ENCODE data around the gene MRPL49.

The MRPL49 gene

DNA sequence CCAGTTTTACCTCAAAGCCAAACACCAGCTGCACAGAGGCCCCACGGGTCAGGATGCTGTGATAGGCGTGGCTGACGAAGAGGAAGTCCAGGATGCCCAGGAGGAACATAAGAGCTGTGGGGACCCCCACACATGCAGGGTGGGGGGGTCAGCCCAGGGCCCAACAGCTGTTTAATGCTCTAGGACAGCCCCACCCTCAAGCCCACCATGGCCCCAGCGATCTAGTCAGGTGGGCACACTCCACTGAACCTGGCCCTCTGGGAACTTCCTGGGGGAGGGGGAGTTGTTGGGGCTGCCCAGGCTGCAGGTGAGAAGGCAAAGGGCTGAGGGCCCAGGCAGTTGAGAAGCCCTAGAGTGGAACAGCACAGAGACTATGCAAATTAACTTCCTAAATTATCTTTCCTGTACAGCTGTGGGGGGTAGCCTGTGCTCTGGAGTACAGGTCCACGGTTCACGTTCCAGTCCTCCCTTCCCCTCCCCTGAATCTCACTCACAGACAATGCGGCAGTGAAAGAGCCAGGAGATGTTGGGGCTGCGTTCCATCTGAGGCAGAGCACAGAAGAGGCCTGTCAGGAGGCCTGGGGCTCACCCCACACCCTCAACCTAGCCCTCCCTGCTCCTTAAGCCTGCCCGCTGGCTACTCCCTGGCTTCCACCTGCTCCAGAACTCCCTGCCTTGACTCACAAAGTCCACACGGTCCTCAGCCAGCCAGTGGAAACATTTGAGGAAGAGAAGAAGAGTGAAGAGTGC is 10.3 kb downstream of the MRPL49 start:
- DNase-seq: no peak

DNA sequence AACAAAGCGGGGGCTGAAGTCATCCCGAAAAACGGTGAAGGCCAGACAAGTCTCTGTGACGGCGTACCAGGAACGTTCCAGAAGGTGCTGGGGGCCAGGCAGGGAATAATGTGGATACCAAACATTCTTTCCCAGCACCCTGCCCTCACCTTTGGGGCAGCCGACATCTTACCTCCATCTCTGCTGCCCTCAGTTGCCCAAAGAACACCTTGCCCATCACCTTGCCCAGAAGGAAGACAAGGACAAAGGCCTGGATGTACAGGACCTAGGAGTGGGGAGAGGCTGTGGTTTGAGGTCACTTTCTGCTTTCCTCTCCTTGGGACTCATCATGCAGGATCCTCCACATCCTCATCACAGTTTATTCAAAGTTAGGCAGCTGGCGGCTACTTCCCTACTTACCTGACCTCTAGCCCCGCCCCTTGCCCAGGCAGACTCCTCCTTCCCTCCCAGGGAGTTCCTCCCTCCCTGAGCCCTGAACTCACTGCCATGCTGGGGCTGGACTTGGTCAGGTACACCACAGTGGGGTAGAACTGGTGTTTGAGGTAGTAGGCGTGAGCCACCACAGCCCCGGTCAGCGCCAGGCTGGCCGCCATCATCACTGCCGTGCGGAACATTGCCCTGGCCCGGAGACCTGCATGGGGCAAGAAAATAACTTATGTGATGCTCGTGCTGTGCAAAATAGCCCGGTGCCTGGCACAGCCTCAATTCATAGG is 11.0 kb downstream of the MRPL49 start:
- DNase-seq: no peak

DNA sequence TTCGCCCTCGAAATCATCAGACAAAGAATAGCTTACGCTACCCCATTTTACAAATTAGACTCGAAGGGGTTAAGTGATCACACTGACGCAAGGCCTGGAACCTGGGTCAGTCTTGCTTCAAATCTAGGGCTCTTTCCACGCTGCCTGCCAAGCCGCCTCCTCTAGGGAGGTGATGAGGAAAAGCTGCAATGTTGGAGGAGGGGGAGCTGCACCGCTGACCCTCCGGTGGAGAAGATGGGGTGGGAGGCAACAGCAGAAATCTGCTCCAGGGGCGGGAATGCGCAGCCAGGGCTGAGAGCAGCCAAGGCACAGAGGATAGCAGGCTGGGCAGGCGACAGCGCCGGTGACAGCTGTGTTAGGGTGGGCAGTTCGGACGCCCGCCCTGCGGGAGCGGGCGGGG is 11.6 kb downstream of the MRPL49 start:
- no peak for DNase-seq

DNA sequence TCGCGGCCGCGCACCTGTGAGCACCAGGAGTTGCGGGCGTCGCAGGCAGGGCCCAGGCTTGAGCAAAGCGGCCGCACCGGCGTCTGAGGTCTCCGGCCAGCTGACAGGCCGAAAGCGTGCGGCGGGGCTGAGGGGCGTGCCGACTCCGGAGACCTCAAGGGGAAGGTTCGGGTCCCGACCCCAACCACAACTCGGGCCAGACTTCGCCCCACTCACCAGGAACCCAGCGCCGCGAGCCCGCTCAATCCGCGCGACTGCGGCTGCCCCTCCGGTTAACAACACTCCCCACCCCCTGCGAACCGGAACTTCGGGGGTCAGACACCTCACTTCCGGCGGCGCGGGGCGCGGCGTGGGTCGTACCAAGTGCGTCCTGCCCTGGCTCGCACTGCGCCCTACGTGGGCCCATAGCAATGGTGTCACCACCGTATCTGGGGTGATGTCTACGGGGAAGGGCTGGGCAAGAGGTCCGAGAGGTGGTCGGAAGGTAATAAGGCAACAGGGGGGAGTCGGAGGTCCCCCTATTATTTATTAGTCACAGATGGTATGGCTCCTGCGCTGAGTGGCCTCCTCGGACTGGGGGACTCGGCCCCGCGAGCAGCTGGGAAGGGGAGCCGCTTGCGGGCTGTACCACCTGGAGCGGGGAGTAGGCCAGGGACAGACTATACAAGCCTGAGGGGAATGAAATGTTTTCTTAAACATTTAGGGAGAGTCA is 12.3 kb downstream of the MRPL49 start, which contains the start of gene SYVN1:
SYVN1 (minus strand) TSS at position 280 of the 712 bp plus-strand sequence. CDS start 918 bp downstream, outside the sequence.
- DNase-seq: peak in 55 of 56 donors; percentile 65 to 96 (median 87)

DNA sequence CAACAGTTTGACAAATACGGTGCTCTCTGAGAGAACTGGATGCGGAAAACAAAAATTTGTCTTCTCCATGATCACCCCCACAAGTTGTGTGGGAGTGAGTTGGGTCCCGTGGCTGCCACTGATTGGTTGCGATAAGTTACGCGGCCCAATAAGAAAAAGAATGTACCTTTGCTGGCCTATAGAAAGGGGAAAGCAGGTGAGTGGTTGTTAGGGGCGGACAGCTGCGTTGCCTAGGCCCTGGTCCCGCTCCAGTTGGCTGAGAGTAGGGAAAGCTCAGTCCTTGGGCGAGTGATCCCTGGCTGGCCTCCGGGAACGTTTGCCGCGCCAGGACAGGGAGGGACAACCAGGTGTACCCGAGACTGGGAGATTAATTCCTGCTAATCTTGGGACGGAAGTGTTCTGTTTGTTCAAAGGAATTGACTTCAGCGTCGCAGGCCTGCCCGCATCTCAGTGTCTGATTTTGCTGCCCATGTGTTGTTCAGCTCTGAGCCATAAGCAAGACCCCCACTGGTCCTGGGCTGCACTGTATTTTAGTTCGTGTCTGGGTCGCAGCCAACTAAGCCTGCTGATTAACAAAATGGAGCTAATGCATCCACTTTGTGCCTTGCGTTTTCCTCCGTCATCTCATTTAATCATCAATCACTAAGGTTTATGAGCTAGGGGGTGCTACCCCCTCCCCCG is 13.0 kb downstream of the MRPL49 start:
- DNase-seq: peak in 55 of 56 donors; percentile 56 to 94 (median 80)

DNA sequence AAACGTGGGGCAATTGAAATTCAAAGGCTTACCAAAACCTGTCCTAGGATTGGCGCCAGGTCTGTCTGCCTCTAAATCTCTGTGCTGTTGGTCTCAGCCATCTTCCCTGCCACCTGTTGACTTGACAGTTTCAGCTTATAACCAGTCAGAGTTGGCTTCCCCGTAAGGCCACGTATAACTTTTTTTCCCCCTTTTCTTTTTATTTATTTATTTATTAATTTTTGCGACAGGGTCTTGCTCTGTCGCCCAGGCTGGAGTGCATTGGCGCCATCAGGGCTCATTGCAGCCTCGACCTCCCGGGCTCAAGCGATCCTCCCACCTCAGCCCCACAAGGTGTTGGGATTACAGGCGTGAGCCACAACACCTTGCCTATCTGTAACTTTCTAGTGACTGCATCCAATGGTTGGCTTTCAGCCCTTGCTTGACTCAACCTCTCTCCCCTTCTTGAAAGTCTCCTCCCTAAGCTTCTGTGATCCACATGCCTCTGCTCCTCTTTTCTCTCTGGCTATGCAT is 13.6 kb downstream of the MRPL49 start:
- no peak for DNase-seq

DNA sequence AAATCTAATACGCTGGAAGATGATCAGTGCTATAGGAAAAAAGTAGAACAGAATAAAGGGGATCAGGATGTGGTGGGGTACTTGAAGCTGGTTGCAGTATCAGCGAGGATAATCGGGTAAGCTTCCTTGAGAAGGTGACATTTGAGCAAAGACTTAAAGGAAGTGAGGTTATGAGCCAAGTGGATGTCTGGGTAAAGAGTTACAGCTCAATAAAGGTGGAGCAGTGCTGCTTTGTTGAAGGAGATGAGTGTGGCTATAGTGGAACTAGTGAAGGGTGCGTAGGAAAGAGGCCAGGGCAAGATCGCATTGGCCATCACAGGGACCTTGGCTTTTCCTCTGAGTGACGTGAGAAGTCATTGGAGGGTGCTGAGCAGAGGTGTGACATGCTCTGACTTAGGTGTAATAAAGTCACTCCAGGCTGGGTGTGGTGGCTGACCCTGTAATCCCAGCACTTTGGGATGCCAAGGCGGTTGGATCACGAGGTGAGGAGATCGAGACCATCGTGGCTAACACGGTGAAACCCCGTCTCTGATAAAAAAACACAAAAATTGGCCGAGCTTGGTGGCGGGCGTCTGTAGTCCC is 14.5 kb downstream of the MRPL49 start:
- DNase-seq: no peak

DNA sequence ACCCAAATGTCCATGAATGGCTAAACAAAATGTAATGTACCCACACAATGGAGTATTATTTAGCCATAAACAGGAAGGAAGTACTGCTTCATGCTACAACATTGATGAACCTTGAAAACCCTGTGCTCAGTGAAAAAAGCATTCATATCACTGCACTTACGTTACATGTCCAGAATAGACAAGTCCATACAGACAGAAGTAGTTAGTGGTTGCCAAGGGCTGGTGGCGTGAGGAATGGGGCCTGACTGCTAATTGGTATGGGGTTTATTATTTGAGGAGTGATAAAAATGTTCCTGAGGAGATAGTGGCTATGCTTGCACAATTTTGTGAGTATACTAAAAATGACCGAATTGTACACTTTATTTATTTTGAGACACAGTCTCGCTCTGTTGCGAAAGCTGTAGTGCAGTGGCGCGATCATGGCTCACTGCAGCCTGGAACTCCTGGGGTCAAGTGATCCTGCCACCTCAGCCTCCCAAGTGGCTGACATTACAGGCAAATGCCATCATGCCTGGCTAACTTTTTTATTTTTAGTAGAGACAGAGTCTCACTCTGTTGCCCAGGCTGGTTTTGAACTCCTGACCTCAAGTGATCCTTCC is 19.9 kb downstream of the MRPL49 start:
- no peak for DNase-seq

DNA sequence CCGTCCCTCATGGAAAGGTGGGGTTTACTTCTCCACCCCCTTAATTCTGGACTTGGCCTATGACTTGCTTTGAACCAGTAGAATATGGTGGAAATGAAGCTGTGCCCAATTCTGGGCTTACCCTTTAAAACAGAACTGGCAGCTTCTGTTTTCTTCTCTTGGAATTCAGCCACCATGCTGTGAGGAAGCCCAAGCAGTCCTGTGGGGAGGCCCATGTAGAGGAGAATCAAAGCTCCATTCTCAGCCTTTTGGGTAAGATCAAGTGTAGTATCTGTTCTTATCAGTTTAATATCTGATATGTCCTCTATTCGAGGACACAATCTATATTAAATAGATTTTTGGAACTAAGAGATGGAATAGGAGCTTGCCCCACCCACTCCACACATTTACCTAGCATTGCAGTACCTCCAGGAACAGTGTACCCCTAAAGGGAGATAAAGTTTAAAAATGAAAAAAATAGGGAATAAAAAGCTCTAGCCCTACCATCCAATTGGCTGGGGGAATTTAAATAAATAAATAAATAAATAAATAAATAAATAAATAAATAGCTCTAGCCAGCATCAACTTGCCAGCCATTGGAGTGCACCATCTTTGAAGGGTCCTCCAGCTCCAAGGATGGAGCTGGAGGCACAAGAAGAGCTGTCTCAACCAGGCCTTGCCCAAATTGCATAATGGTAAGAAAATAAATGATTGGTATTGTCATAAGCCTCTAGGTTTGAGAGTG is 25.4 kb downstream of the MRPL49 start:
- no peak for DNase-seq

DNA sequence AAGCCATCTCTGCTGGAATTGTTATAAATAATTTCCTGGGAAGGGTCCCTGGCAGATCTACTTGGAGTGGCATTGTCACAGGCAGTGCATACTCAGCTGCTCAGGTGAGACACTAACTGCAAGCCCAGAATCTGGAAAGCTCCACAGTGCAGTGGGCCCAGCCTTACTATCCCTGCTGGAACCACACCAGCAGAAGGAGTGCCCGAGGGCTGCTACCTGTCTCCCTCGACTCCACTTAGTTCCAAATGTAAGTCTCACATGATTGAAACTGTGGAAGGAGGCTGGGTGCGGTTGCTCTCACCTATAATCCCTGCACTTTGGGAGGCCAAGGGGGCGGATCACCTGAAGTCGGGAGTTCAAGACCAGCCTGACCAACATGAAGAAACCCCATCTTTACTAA is 26.5 kb downstream of the MRPL49 start:
- no peak for DNase-seq

DNA sequence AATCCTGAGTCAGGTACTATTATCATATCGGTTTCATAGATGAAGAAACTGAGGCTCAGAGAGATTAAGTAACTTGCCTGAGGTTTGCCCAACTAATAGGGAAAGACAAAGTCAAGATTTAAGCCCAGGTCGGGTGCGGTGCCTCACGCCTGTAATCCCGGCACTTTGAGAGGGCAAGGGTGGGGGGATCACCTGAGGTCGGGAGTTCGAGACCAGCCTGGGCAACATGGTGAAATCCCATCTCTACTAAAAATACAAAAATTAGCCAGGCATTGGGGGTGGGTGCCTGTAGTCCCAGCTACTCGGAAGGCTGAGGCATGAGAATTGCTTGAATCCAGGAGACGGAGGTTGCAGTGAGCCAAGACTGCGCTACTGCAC is 28.0 kb downstream of the MRPL49 start:
- DNase-seq: peak in 1 of 56 donors; percentile 20

DNA sequence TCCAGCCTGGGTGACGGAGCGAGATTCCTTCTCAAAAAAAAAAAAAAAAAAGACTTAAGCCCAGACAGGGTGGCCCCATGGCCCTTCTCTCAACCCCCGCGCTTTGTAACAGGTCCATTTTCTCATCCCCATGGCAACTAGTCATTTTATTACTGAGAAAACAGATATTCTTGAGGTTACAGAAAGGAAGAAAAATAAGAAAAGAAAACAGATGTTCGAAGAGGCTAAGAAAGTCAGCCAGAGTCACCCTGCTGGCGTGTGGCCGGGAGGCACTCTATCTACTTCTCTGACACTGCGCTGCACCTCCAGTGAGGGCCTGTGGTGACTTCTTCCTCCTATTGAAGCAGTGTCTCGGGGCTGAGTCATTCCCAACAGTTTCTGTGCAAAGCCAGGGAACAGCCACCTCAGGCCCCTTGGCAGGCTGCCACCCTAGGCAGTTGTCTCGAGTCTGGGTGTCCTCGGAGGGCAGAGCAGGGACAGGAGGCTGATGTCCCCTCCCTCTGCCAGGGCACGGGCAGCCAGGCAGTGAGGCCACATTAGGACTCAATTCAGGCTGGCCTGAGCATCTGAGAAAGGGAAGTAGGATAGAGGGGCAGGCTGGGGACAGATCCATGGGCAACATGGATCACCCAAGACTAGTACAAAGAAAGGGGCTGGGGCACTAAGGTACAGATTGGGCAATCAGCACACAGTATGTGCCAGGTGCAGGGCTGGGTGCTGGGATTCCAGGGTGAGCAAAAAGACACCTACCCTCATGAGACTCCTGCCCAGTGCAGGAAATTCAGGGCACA is 28.6 kb downstream of the MRPL49 start:
- DNase-seq: peak in 47 of 56 donors; percentile 8 to 77 (median 46)

DNA sequence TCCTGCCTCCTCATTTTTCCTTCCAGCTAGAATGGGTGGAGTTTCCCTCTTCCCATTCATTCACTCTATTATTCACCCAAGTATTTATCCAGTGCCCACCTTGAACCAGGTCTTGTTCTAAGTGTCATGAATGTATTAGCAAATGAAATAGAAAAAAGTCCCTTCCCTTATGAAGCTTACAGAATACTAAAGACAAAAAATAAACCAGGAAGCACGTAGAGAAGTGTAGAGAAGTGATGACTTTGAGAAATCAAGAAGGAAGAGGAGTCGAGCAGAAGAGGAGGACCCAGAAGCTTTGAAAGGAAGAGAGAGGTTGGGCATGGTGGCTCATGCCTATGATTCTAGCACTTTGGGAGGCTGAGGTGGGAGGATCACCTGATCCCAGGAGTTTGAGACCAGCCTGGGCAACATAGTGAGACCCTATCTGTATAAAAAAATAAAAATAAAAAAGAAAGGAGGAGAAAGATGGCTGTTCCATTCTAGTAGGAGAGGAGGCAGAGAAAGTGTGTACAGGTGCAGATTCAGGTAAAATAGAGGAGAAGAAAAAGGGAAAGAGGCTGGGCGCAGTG is 29.3 kb downstream of the MRPL49 start:
- DNase-seq: no peak

DNA sequence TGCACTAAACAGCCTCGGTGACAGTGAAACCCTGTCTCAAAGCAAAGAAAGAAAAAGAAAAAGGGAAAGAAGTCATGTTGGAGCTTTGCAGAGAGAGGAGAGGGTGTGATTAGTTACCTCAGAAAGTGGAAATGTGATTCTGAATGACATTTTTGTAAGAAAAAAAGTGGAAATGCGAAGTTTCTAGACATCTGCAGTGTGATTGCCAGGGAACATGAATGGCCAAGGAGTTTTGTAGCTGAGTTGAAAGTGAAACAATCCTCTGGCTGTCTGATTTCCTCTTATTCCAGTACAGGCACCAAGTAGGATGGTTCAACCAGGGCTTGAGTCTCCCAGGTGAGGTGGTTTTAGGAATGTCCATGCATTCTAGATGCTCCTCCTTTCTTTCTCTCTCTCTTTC is 30.0 kb downstream of the MRPL49 start:
- DNase-seq: no peak

DNA sequence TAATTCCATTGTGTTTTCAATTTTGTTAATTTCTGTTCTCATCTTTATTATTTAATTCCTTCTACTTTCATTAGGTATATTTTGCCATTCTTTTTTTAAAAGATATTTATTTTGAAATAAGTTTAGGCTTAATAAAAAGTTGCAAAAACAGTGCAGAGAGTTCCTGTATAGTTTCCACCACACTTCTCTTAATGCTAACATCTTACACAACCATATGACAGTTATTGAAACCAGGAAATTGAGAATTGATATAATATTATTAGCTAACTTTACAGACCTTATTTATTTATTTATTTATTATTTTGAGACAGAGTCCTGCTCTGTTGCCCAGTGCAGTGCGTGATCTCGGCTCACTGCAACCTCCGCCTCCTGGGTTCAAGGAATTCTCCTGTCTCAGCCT is 34.1 kb downstream of the MRPL49 start:
- no peak for DNase-seq

DNA sequence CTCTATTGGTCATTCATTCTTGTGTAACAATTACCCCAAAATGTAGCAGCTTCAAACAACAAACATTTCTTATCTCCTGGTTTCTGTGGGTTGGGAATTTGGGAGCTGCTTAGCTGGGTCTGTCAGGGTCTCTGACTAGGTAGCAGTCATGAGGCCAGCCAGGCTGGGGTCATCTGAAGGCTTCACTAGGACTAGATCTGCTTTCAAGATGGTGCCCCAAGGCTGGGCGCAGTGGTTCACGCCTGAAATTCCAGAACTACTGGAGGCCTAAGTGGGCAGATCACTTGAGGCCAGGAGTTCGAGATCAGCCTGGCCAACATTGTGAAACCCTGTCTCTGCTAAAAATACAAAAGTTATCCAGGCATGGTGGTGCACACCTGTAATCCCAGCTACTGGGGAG is 34.8 kb downstream of the MRPL49 start:
- DNase-seq: no peak

DNA sequence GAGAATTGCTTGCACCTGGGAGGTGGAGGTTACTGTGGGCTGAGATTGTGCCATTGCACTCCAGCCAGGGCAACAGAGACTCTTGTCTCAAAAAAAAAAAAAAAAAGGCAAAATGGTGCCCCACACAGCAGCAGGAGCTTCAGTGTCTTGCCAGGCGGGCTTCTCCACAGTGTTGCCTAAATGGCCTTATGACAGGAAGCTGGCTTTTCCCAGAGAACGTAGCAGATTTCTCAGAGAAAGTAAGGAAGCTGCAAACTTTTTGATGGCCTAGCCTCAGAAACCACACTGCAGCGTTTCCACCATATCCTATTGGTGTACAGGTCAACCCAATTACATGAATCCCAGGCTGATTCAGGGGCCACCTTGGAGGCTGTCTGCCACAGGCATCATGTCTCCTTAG is 35.2 kb downstream of the MRPL49 start:
- no peak for DNase-seq

DNA sequence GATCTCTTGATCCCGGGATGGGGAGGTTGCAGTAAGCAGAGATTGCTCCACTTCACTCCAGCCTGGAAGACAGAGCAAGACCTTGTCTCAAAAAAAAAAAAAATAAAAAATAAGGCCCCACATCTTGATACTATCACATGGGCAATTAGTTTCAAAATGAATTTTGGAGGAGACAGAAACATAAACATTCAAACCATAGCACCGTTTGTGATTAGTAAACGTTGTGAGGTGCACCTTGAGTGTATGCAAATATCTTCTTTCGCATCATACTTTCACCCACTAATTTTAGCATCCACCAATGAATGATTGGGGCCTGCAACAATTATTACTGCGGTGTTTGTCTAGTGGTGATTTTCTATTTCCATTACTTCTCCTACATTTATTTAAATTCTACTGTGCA is 36.9 kb downstream of the MRPL49 start:
- DNase-seq: no peak

DNA sequence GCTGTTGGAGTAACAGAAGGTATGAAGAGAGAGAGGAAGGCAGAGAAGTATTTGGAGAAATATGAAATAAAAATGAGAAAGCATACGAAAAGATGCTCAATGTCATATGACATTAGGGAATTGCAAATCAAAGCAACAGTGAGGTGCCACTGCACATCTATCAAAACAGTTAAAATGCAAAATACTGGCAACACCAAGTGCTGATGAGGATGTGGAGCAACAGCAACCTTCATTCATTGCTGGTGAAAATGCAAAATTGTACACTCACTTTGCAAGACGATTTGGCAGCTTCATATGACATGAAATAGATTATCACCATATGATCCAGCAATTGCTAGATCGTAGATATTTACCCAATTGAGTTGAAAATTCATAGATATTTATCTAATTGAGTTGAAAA is 38.5 kb downstream of the MRPL49 start:
- DNase-seq: no peak
